Activated CD8-positive, alpha-beta T cell treated with anti-CD3 and anti-CD28 coated beads for 36 hours (primary cell): ENCODE measurements around the gene ATG4D. TPM values are rescaled to one million over a fixed set of nuclear protein-coding genes. Genes with fewer than 3 reads are reported as not detected.

ENCODE experiments used
- ATAC-seq: fragments of 200-7000 bp; cut with Tn5 transposase; one replicate; pipeline ENCODE4 v1.10.0; 2021; ENCODE audit warnings: mild to moderate bottlenecking, moderate library complexity
- CTCF ChIA-PET: fragments of 350-600 bp; sonication (Branson Sonifier 250); formaldehyde crosslinking; loops from one replicate; lab custom pipeline; 2021; ENCODE audit warnings: antibody characterized with exemption; lab: Charles Lee
- POLR2A ChIA-PET: fragments of 350-600 bp; sonication (Branson Sonifier 250); formaldehyde crosslinking; loops from one replicate; lab custom pipeline; 2021; ENCODE audit warnings: antibody characterized with exemption; lab: Charles Lee
- DNase-seq: peaks from one replicate; pipeline ENCODE4 v3.0.0-alpha.2; 2020
- H3K27ac Mint-ChIP-seq: one replicate; pipeline ENCODE4 v1.8.0; 2021; ENCODE audit warnings: mild to moderate bottlenecking, mixed read lengths
- H3K27me3 Mint-ChIP-seq: one replicate; pipeline ENCODE4 v1.8.0; 2021; ENCODE audit warnings: mixed read lengths
- H3K36me3 Mint-ChIP-seq: one replicate; pipeline ENCODE4 v1.8.0; 2021; ENCODE audit warnings: low read depth, mixed read lengths
- H3K4me1 Mint-ChIP-seq: one replicate; pipeline ENCODE4 v1.8.0; 2021; ENCODE audit warnings: low read depth, mixed read lengths
- H3K4me3 Mint-ChIP-seq: one replicate; pipeline ENCODE4 v1.8.0; 2021; ENCODE audit warnings: mild to moderate bottlenecking, moderate library complexity, mixed read lengths
- H3K9me3 Mint-ChIP-seq: one replicate; pipeline ENCODE4 v1.8.0; 2021; ENCODE audit warnings: mixed read lengths
- CTCF ChIP-seq: fragments of 200-600 bp; IDR thresholded peaks from one replicate; pipeline ENCODE4 v1.8.0; 2022; ENCODE audit warnings: antibody characterized with exemption, mild to moderate bottlenecking
- intact Hi-C: fragments of 100-400 bp; cut with micrococcal nuclease; formaldehyde crosslinking; loops from one replicate; pipeline ENCODE4 v1.10.0; 2022
- microRNA-seq: library from miRNA; unstranded; fragments of <30 nt; microRNA quantifications from one replicate; pipeline ENCODE4 v1.2.0, GENCODE V29; 2022; ENCODE audit warnings: borderline microRNAs expressed, borderline replicate concordance
- total RNA-seq, 2 experiments: library from RNA; stranded (reverse); gene quantifications; one replicate each; pipeline ENCODE4 v1.2.3, GENCODE V29; 2021

ATG4D gene
- total RNA-seq, 2 experiments from 2014 or later, result 21.7 to 22.5 TPM

- POLR2A ChIA-PET, result interaction anchor here (0.7 to 4.8 kb wide), 11 partner anchors 8 to 99 kb away, joined by 3 to 25 read pairs (median 9); partner anchors contain the start of genes CDKN2D and QTRT1
- Mint-ChIP-seq H3K36me3 (peaks cover 14% of the 10 kb centered on the region), H3K4me1 (peaks cover 21% of the 10 kb centered on the region), H3K27me3 (no peaks in the 10 kb centered on the region), H3K4me3 (peak overlapping the region; percentile 96), H3K9me3 (no peaks in the 10 kb centered on the region), H3K27ac (peak overlapping the region; percentile 96)
- ATAC-seq, result peak; percentile 86
- no peak for TF ChIP-seq CTCF
- intact Hi-C loops, result loop anchor here (5.0 kb wide), 1 partner anchor 40 kb away; no protein-coding TSS in a partner anchor
- CTCF ChIA-PET, result interaction anchor here (1.0 to 3.8 kb wide), 5 partner anchors 21 to 115 kb away, joined by 3 to 34 read pairs (median 9); partner anchors contain the start of gene DNM2
- DNase-seq, result peak; percentile 93
These were observed 58.8 kb downstream of the ATG4D start for GRCh38 chr19:10602330-10603083.

Small RNA genes lying within 50 kb of the gene (microRNA-seq; reads per million reads assigned to microRNA genes)
- not detected for gene MIR1238

Other genes starting within 250 kb of the ATG4D start
- 1 to 10 TPM; 3.2 to 3.7 TPM for gene ZGLP1, start 234.1 kb upstream of the ATG4D start, total RNA-seq
- 10 to 100 TPM in 1 of 2 experiments, 1 to 10 TPM in 1; 8.1 to 14.3 TPM for gene FDX2, start 227.9 kb upstream of the ATG4D start, total RNA-seq
- 100 to 1,000 TPM; 105 to 111 TPM for gene RAVER1, start 210.4 kb upstream of the ATG4D start, total RNA-seq
- gene ICAM3, start 204.3 kb upstream of the ATG4D start, total RNA-seq, result 100 to 1,000 TPM; 106 to 107 TPM
- 100 to 1,000 TPM; 143 TPM for gene TYK2, start 163.3 kb upstream of the ATG4D start, total RNA-seq
- gene CDC37, start 140.4 kb upstream of the ATG4D start, total RNA-seq, result 100 to 1,000 TPM; 236 to 238 TPM
- 10 to 100 TPM; 24.6 to 25.5 TPM for gene PDE4A, start 123.4 kb upstream of the ATG4D start, total RNA-seq
- gene KEAP1, start 40.5 kb upstream of the ATG4D start, total RNA-seq, result 10 to 100 TPM; 44.7 to 55.0 TPM
- gene S1PR5, start 26.5 kb upstream of the ATG4D start, total RNA-seq, result 1 to 10 TPM in 1 of 2 experiments, under 1 TPM in 1; 0.81 to 1.1 TPM
- gene KRI1, start 22.1 kb downstream of the ATG4D start, total RNA-seq, result 10 to 100 TPM; 50.0 to 58.3 TPM
- gene CDKN2D, start 25.1 kb downstream of the ATG4D start, total RNA-seq, result 10 to 100 TPM; 62.1 to 67.1 TPM
- not detected for gene AP1M2, start 43.4 kb downstream of the ATG4D start, total RNA-seq
- gene SLC44A2, start 81.6 kb downstream of the ATG4D start, total RNA-seq, result 10 to 100 TPM; 66.0 to 71.4 TPM
- gene ILF3, start 110.4 kb downstream of the ATG4D start, total RNA-seq, result 100 to 1,000 TPM; 435 to 450 TPM
- gene QTRT1, start 157.5 kb downstream of the ATG4D start, total RNA-seq, result 10 to 100 TPM; 56.8 to 61.8 TPM
- 100 to 1,000 TPM; 151 to 153 TPM for gene DNM2, start 174.2 kb downstream of the ATG4D start, total RNA-seq